Measurements from ENCODE around the gene MCU. TPM values are rescaled to one million over a fixed set of nuclear protein-coding genes. Genes with fewer than 3 reads are reported as not detected.

The MCU gene
- total RNA-seq, 1 donor from 2014 or later = 27.2 TPM

- no peak overlapping the region for H3K4me3 ChIP-seq (ENCODE audit: low read depth, low read length)
- no peak for TF ChIP-seq CTCF (conservative IDR thresholded peaks at IDR 0.05; ENCODE audit: low read depth, low read length)
- no peak for DNase-seq (ENCODE audit: low read depth)
Observed at GRCh38 chr10:72822342-72822986, 130.5 kb downstream of the MCU start.

GRCh38 chr10:72825163-72825562, 133.2 kb downstream of the MCU start:
- no peak for DNase-seq (ENCODE audit: low read depth)
- H3K4me3 ChIP-seq (ENCODE audit: low read depth, low read length) = no peak overlapping the region
- no peak for TF ChIP-seq CTCF (conservative IDR thresholded peaks at IDR 0.05; ENCODE audit: low read depth, low read length)

GRCh38 chr10:72826346-72826745, 134.4 kb downstream of the MCU start:
- no peak for DNase-seq (ENCODE audit: low read depth)

GRCh38 chr10:72828294-72828693, 136.4 kb downstream of the MCU start:
- DNase-seq (ENCODE audit: low read depth) = no peak
- no peak for TF ChIP-seq CTCF (conservative IDR thresholded peaks at IDR 0.05; ENCODE audit: low read depth, low read length)
- no peak overlapping the region for H3K4me3 ChIP-seq (ENCODE audit: low read depth, low read length)

More at GRCh38 chr10:72826346-72826745, 134.4 kb downstream of the MCU start:
- H3K4me3 ChIP-seq (ENCODE audit: low read depth, low read length) = no peak overlapping the region
- no peak for TF ChIP-seq CTCF (conservative IDR thresholded peaks at IDR 0.05; ENCODE audit: low read depth, low read length)

- no peak overlapping the region for H3K4me3 ChIP-seq (ENCODE audit: low read depth, low read length)
- no peak for TF ChIP-seq CTCF (conservative IDR thresholded peaks at IDR 0.05; ENCODE audit: low read depth, low read length)
- DNase-seq (ENCODE audit: low read depth) = no peak
Observed at GRCh38 chr10:72830625-72831024, 138.7 kb downstream of the MCU start.

- DNase-seq (ENCODE audit: low read depth) = no peak
- H3K4me3 ChIP-seq (ENCODE audit: low read depth, low read length) = no peak overlapping the region
- TF ChIP-seq CTCF (conservative IDR thresholded peaks at IDR 0.05; ENCODE audit: low read depth, low read length) = no peak
Observed at GRCh38 chr10:72831696-72832409, 139.9 kb downstream of the MCU start.

- TF ChIP-seq CTCF (conservative IDR thresholded peaks at IDR 0.05; ENCODE audit: low read depth, low read length) = no peak
- DNase-seq (ENCODE audit: low read depth) = no peak
- H3K4me3 ChIP-seq (ENCODE audit: low read depth, low read length) = no peak overlapping the region
Observed at GRCh38 chr10:72832701-72833100, 140.8 kb downstream of the MCU start.
